HCT116 (cell line): ENCODE results near the gene RILPL2.

Experiments
- EZH2phosphoT487 ChIP-seq: fragments of 200-600 bp; IDR thresholded peaks from 2 replicates; pipeline ENCODE4 v1.6.1; 2018; ENCODE audit warnings: antibody characterized with exemption, borderline replicate concordance
- POLR2A ChIP-seq: IDR thresholded peaks from 2 replicates; pipeline ENCODE4 v1.7.0; 2011; ENCODE audit warnings: borderline replicate concordance; ENCODE audit not compliant: insufficient read depth, insufficient read length; ENCODE audit errors: extremely low read depth
- SP1 ChIP-seq: IDR thresholded peaks from 2 replicates; pipeline ENCODE4 v1.6.1; 2012; ENCODE audit warnings: low read depth
- TCF7L2 ChIP-seq: IDR thresholded peaks from 2 replicates; pipeline ENCODE4 v1.7.0; 2011; ENCODE audit warnings: borderline replicate concordance, inconsistent platforms; ENCODE audit not compliant: insufficient read depth, insufficient read length; ENCODE audit errors: extremely low read depth
- ZFX ChIP-seq: fragments of 450-650 bp; IDR thresholded peaks from 2 replicates; pipeline ENCODE4 v1.6.1; 2017
- TF ChIP-seq, protein P1 (sequence below), 3 experiments: fragments of 200-600 bp in 1 of 3; sonication (generic) in 1 of 3; IDR thresholded peaks in 2 of 3; conservative IDR thresholded peaks in 1 of 3; 2 replicates each; pipeline ENCODE4 v1.5.1; 2012 to 2017; ENCODE audit warnings: low read depth in 2 of 3, low read length in 2 of 3, antibody characterized with exemption in 1 of 3, borderline replicate concordance in 1 of 3, control low read depth in 1 of 3, mild to moderate bottlenecking in 1 of 3, mixed read lengths in 1 of 3, mixed run types in 1 of 3, moderate library complexity in 1 of 3; ENCODE audit not compliant: insufficient read depth in 1 of 3
- TF ChIP-seq, protein P2 (sequence below): IDR thresholded peaks from 2 replicates; pipeline ENCODE4 v1.6.1; 2012; ENCODE audit warnings: low read depth

- TF ChIP-seq ZFX (no peak), POLR2A (no peak), TCF7L2 (no peak), EZH2phosphoT487 (no peak), SP1 (no peak)
- TF ChIP-seq, protein P1, sequence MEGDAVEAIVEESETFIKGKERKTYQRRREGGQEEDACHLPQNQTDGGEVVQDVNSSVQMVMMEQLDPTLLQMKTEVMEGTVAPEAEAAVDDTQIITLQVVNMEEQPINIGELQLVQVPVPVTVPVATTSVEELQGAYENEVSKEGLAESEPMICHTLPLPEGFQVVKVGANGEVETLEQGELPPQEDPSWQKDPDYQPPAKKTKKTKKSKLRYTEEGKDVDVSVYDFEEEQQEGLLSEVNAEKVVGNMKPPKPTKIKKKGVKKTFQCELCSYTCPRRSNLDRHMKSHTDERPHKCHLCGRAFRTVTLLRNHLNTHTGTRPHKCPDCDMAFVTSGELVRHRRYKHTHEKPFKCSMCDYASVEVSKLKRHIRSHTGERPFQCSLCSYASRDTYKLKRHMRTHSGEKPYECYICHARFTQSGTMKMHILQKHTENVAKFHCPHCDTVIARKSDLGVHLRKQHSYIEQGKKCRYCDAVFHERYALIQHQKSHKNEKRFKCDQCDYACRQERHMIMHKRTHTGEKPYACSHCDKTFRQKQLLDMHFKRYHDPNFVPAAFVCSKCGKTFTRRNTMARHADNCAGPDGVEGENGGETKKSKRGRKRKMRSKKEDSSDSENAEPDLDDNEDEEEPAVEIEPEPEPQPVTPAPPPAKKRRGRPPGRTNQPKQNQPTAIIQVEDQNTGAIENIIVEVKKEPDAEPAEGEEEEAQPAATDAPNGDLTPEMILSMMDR (IDR thresholded peaks at IDR 0.05 in 2 of 3, conservative IDR thresholded peaks at IDR 0.05 in 1 of 3; ENCODE audit: borderline replicate concordance in 1 of 3, insufficient read depth in 1 of 3, low read depth in 2 of 3, low read length in 2 of 3) = no peak
- TF ChIP-seq, protein P2, sequence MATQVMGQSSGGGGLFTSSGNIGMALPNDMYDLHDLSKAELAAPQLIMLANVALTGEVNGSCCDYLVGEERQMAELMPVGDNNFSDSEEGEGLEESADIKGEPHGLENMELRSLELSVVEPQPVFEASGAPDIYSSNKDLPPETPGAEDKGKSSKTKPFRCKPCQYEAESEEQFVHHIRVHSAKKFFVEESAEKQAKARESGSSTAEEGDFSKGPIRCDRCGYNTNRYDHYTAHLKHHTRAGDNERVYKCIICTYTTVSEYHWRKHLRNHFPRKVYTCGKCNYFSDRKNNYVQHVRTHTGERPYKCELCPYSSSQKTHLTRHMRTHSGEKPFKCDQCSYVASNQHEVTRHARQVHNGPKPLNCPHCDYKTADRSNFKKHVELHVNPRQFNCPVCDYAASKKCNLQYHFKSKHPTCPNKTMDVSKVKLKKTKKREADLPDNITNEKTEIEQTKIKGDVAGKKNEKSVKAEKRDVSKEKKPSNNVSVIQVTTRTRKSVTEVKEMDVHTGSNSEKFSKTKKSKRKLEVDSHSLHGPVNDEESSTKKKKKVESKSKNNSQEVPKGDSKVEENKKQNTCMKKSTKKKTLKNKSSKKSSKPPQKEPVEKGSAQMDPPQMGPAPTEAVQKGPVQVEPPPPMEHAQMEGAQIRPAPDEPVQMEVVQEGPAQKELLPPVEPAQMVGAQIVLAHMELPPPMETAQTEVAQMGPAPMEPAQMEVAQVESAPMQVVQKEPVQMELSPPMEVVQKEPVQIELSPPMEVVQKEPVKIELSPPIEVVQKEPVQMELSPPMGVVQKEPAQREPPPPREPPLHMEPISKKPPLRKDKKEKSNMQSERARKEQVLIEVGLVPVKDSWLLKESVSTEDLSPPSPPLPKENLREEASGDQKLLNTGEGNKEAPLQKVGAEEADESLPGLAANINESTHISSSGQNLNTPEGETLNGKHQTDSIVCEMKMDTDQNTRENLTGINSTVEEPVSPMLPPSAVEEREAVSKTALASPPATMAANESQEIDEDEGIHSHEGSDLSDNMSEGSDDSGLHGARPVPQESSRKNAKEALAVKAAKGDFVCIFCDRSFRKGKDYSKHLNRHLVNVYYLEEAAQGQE = no peak
Measured at GRCh38 chr12:123465084-123465483, 28.6 kb upstream of the RILPL2 start.
